Measurements from ENCODE around the gene ELOVL4. TPM values are rescaled to one million over a fixed set of nuclear protein-coding genes. Genes with fewer than 3 reads are reported as not detected.

ELOVL4 gene
- total and polyA plus RNA-seq, 5 donors from 2014 or later, result 0.10 to 0.72 (median 0.25) TPM; not detected in 1

DNA sequence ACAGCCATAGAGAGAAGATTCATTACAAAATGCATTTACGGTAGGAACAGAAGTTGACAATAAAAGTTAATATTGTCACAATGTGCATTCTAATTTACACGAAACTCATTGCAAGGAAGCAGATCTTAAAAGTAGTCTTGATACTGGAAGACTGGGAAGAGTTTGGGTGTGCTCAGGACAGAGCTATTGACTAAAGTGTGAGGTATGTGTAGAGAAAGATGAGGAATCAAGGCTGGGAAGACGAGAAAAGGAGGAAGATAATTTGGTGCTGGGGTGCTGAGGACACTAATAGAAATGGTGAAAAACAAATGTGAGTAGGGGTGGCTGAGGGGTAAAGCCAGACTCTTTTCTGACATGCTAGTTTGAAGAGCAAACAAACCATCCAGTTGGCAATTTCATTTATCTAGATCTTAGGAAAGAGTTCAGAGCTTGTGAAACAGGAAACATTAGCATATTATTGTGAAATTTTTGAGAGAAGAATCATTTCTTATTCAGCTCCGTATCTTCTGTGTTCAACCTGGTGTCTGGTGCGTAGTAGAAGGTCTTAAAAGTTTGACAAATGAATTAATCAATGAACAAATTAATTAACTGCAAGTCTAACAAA lies 72.7 kb downstream of the ELOVL4 start:
- Histone ChIP-seq H3K4me1 (ENCODE audit: control insufficient read depth, insufficient read depth, low read length, poor library complexity, severe bottlenecking) (peaks cover 5% of the 10 kb centered on the region), H3K36me3 (ENCODE audit: control insufficient read depth, insufficient read depth, low read length) (no peaks in the 10 kb centered on the region), H3K9me3 (ENCODE audit: control insufficient read depth in 2 of 2, low read length in 2 of 2) (no peaks in the 10 kb centered on the region), H3K27me3 (ENCODE audit: control insufficient read depth, insufficient read depth, low read length) (peaks cover 13% of the 10 kb centered on the region), H3K27ac (ENCODE audit: insufficient read depth, low read length, poor library complexity, severe bottlenecking) (no peak overlapping the region), H3K4me3 (ENCODE audit: low read depth, low read length) (no peak overlapping the region)
- H3K36me3 Mint-ChIP-seq, result no peaks in the 10 kb centered on the region
- H3K27ac Mint-ChIP-seq, result no peak overlapping the region
- H3K27me3 Mint-ChIP-seq, result peaks cover 7% of the 10 kb centered on the region
- H3K9me3 Mint-ChIP-seq, result peaks cover 0 to 5% (median 2%) of the 10 kb centered on the region in 7 donors
- DNase-seq (no peak), ATAC-seq (ENCODE audit: low read depth in 2 of 2) (no peak)
- no peak overlapping the region for H3K4me3 Mint-ChIP-seq
- H3K4me1 Mint-ChIP-seq, result peaks cover 0 to 6% (median 5%) of the 10 kb centered on the region in 4 donors

GRCh38 chr6:79872986-79873385 lies 74.4 kb downstream of the ELOVL4 start:
- Mint-ChIP-seq H3K27ac (no peak overlapping the region), H3K9me3 (no peaks in the 10 kb centered on the region), H3K36me3 (no peaks in the 10 kb centered on the region), H3K4me3 (no peak overlapping the region), H3K27me3 (peaks cover 12% of the 10 kb centered on the region), H3K4me1 (peaks cover 0 to 16% (median 10%) of the 10 kb centered on the region in 4 donors)
- Histone ChIP-seq H3K36me3 (ENCODE audit: control insufficient read depth, insufficient read depth, low read length) (no peaks in the 10 kb centered on the region), H3K9me3 (ENCODE audit: control insufficient read depth in 2 of 2, low read length in 2 of 2) (no peaks in the 10 kb centered on the region), H3K4me1 (ENCODE audit: control insufficient read depth, insufficient read depth, low read length, poor library complexity, severe bottlenecking) (peaks cover 8% of the 10 kb centered on the region), H3K27ac (ENCODE audit: insufficient read depth, low read length, poor library complexity, severe bottlenecking) (no peak overlapping the region), H3K4me3 (ENCODE audit: low read depth, low read length) (no peak overlapping the region), H3K27me3 (ENCODE audit: control insufficient read depth, insufficient read depth, low read length) (peaks cover 10% of the 10 kb centered on the region)
- DNase-seq (no peak), ATAC-seq (ENCODE audit: low read depth in 2 of 2) (no peak)

DNA sequence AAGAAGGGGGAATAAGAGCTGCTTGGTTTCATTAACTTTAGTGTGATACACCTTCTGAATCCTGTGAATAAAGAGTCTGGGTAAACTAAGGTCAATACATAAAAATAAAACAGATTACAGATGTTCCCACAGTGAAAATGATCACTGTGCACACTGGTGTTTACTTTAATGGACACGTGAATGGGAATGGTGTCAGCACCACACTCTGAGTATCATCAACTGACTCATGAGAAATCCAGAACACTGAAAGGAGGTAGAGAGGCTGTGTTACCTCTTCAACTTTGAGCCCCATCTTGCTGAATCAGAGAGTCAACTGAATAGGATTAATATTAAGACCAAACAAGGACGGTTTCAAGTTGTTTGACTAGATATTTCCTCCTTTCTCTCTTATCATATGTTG lies 75.0 kb downstream of the ELOVL4 start:
- no peaks in the 10 kb centered on the region for H3K36me3 Mint-ChIP-seq
- no peak overlapping the region for H3K27ac Mint-ChIP-seq
- peaks cover 15% of the 10 kb centered on the region for H3K27me3 Mint-ChIP-seq

DNA sequence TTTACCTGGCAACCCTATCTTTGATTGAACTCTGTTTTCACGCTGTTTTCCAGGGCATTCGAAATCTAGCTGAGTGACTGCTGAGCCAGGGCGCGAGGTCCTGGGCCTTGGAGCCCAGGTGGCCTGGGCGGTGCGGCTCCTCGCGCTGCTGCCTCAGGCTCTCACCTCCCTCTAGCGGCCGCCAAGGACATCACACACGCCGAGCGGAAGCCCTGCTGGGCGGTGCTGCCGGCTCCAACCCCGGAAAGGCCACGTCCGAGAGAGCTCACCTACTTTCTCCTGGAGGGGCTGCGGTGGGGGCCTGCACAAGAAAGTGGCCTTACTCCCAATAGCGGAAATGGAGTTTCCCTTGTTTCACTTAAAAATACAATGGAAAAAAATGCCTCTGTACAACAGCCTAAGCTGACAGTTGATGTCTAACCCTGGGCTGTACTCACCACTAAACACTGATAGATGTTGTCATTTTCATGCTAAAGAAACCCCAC lies 77.7 kb downstream of the ELOVL4 start:
- peaks cover 8% of the 10 kb centered on the region for H3K4me1 ChIP-seq (ENCODE audit: control insufficient read depth, insufficient read depth, low read length, poor library complexity, severe bottlenecking)
- no peaks in the 10 kb centered on the region for H3K9me3 ChIP-seq (ENCODE audit: control insufficient read depth in 2 of 2, low read length in 2 of 2)
- ATAC-seq (ENCODE audit: low read depth in 2 of 2) (peak; percentile 99), DNase-seq (peak; percentile 56 to 83 (median 75))
- H3K27me3 ChIP-seq (ENCODE audit: control insufficient read depth, insufficient read depth, low read length), result peaks cover 3% of the 10 kb centered on the region
- H3K4me3 ChIP-seq (ENCODE audit: low read depth, low read length), result peak overlapping the region; percentile 60
- H3K4me1 Mint-ChIP-seq, result peaks cover 0 to 16% (median 10%) of the 10 kb centered on the region in 4 donors
- no peaks in the 10 kb centered on the region for H3K36me3 Mint-ChIP-seq
- peak overlapping the region in 2 of 3 donors; percentile 16 to 67 for H3K27ac Mint-ChIP-seq
- no peaks in the 10 kb centered on the region for H3K9me3 Mint-ChIP-seq
- peak overlapping the region in 3 of 4 donors; percentile 60 to 79 (median 74) for H3K4me3 Mint-ChIP-seq
- H3K27me3 Mint-ChIP-seq, result peaks cover 15% of the 10 kb centered on the region
- no peak overlapping the region for H3K27ac ChIP-seq (ENCODE audit: insufficient read depth, low read length, poor library complexity, severe bottlenecking)
- no peaks in the 10 kb centered on the region for H3K36me3 ChIP-seq (ENCODE audit: control insufficient read depth, insufficient read depth, low read length)

More for the DNA sequence above, 75.0 kb downstream of the ELOVL4 start:
- Histone ChIP-seq H3K27ac (ENCODE audit: insufficient read depth, low read length, poor library complexity, severe bottlenecking) (no peak overlapping the region), H3K4me3 (ENCODE audit: low read depth, low read length) (no peak overlapping the region), H3K4me1 (ENCODE audit: control insufficient read depth, insufficient read depth, low read length, poor library complexity, severe bottlenecking) (peaks cover 8% of the 10 kb centered on the region), H3K27me3 (ENCODE audit: control insufficient read depth, insufficient read depth, low read length) (peaks cover 7% of the 10 kb centered on the region), H3K36me3 (ENCODE audit: control insufficient read depth, insufficient read depth, low read length) (no peaks in the 10 kb centered on the region), H3K9me3 (ENCODE audit: control insufficient read depth in 2 of 2, low read length in 2 of 2) (no peaks in the 10 kb centered on the region)
- H3K9me3 Mint-ChIP-seq, result no peaks in the 10 kb centered on the region
- peaks cover 0 to 16% (median 10%) of the 10 kb centered on the region in 4 donors for H3K4me1 Mint-ChIP-seq
- no peak overlapping the region for H3K4me3 Mint-ChIP-seq
- ATAC-seq (ENCODE audit: low read depth in 2 of 2) (no peak), DNase-seq (no peak)

DNA sequence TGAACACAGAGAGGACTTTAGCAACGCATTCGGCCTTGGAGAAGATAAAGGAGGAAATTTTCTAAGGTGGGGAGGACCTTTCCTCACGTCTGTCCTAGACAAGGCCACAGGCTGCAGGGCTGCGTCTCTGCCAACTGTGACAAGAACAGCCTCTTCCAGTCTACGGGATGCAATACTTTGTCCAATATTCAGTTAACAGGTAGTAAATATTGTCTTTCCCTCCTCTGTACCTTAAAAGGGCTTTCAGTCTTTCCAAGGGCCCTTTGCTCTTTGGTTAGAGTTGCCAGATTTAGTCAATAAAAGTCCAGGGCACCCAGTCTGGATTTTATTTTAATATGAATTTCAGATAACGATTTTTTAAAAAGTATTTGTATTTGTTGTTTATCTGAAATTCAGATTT lies 78.2 kb downstream of the ELOVL4 start:
- no peak for DNase-seq
- Histone ChIP-seq H3K27me3 (ENCODE audit: control insufficient read depth, insufficient read depth, low read length) (no peaks in the 10 kb centered on the region), H3K4me1 (ENCODE audit: control insufficient read depth, insufficient read depth, low read length, poor library complexity, severe bottlenecking) (peaks cover 8% of the 10 kb centered on the region), H3K27ac (ENCODE audit: insufficient read depth, low read length, poor library complexity, severe bottlenecking) (no peak overlapping the region), H3K4me3 (ENCODE audit: low read depth, low read length) (no peak overlapping the region), H3K9me3 (ENCODE audit: control insufficient read depth in 2 of 2, low read length in 2 of 2) (no peaks in the 10 kb centered on the region), H3K36me3 (ENCODE audit: control insufficient read depth, insufficient read depth, low read length) (no peaks in the 10 kb centered on the region)
- no peak for ATAC-seq (ENCODE audit: low read depth in 2 of 2)
- Mint-ChIP-seq H3K27ac (peak overlapping the region in 1 of 3 donors; percentile 67), H3K36me3 (no peaks in the 10 kb centered on the region), H3K4me3 (no peak overlapping the region), H3K9me3 (no peaks in the 10 kb centered on the region), H3K4me1 (peaks cover 0 to 16% (median 10%) of the 10 kb centered on the region in 4 donors), H3K27me3 (peaks cover 16% of the 10 kb centered on the region)

GRCh38 chr6:79868098-79868722 lies 79.1 kb downstream of the ELOVL4 start:
- H3K4me3 Mint-ChIP-seq, result no peak overlapping the region
- H3K4me1 Mint-ChIP-seq, result peaks cover 0 to 16% (median 10%) of the 10 kb centered on the region in 4 donors
- H3K27me3 ChIP-seq (ENCODE audit: control insufficient read depth, insufficient read depth, low read length), result no peaks in the 10 kb centered on the region
- DNase-seq (peak in 2 of 3 donors; percentile 53 to 76), ATAC-seq (ENCODE audit: low read depth in 2 of 2) (no peak)
- H3K27ac Mint-ChIP-seq, result no peak overlapping the region
- H3K4me1 ChIP-seq (ENCODE audit: control insufficient read depth, insufficient read depth, low read length, poor library complexity, severe bottlenecking), result peaks cover 8% of the 10 kb centered on the region
- H3K9me3 Mint-ChIP-seq, result no peaks in the 10 kb centered on the region
- H3K4me3 ChIP-seq (ENCODE audit: low read depth, low read length), result no peak overlapping the region
- no peaks in the 10 kb centered on the region for H3K36me3 ChIP-seq (ENCODE audit: control insufficient read depth, insufficient read depth, low read length)
- H3K36me3 Mint-ChIP-seq, result no peaks in the 10 kb centered on the region
- peaks cover 16% of the 10 kb centered on the region for H3K27me3 Mint-ChIP-seq
- H3K9me3 ChIP-seq (ENCODE audit: control insufficient read depth in 2 of 2, low read length in 2 of 2), result no peaks in the 10 kb centered on the region
- H3K27ac ChIP-seq (ENCODE audit: insufficient read depth, low read length, poor library complexity, severe bottlenecking), result no peak overlapping the region
